Measurements from ENCODE around the gene CTSD. TPM values are rescaled to one million over a fixed set of nuclear protein-coding genes. Genes with fewer than 3 reads are reported as not detected.

The CTSD gene
- total RNA-seq, 1 donor from 2014 or later = 109 TPM

DNA sequence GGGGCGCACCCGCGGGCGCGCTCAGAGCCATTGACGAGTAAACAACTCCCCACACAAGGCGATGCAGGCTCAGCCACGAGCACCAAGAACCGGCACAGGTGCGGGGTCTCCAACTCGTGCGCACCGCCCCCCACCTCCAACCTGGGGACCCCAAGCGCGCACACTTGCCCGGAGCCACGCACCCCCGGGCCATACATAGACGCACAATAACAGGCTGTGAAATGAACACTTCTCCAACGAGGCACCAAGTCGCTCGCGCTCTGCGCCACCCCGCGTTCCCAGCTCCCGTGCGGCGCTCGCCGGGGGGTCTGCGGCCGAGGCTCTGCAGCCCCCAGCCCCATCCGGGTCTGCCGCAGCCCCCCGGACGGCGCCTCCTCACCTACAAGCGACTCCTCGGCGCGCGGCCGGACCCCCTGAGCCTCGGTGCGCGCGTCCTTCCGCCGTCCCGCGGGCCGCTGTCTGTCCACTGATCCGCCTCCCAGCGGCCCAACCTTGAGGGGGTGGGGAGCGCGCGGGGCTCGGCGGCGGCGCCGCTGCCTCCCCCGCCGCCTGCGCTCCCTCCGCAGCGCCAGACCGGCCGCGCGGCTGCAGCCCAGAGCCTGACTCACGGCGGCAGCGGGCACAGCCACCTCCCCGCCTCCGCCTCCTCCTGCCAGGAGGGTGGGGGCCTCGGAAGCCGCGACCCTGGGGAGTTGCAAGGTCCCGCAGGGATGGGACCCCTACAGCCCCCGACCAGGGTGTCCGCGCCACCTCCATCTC, 14.9 kb downstream of the CTSD start:
- Mint-ChIP-seq H3K4me1 (peaks cover 17% of the 10 kb centered on the region), H3K4me3 (peak overlapping the region; percentile 59), H3K9me3 (peaks cover 8% of the 10 kb centered on the region), H3K27ac (ENCODE audit: unreplicated experiment) (no peak overlapping the region), H3K36me3 (ENCODE audit: low read depth) (peaks cover 5% of the 10 kb centered on the region), H3K27me3 (ENCODE audit: low read depth) (peaks cover 38% of the 10 kb centered on the region)
- no peak for DNase-seq (ENCODE audit: low read depth, low spot score)
- TF ChIP-seq, protein P1, sequence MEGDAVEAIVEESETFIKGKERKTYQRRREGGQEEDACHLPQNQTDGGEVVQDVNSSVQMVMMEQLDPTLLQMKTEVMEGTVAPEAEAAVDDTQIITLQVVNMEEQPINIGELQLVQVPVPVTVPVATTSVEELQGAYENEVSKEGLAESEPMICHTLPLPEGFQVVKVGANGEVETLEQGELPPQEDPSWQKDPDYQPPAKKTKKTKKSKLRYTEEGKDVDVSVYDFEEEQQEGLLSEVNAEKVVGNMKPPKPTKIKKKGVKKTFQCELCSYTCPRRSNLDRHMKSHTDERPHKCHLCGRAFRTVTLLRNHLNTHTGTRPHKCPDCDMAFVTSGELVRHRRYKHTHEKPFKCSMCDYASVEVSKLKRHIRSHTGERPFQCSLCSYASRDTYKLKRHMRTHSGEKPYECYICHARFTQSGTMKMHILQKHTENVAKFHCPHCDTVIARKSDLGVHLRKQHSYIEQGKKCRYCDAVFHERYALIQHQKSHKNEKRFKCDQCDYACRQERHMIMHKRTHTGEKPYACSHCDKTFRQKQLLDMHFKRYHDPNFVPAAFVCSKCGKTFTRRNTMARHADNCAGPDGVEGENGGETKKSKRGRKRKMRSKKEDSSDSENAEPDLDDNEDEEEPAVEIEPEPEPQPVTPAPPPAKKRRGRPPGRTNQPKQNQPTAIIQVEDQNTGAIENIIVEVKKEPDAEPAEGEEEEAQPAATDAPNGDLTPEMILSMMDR (conservative IDR thresholded peaks at IDR 0.05) = no peak

DNA sequence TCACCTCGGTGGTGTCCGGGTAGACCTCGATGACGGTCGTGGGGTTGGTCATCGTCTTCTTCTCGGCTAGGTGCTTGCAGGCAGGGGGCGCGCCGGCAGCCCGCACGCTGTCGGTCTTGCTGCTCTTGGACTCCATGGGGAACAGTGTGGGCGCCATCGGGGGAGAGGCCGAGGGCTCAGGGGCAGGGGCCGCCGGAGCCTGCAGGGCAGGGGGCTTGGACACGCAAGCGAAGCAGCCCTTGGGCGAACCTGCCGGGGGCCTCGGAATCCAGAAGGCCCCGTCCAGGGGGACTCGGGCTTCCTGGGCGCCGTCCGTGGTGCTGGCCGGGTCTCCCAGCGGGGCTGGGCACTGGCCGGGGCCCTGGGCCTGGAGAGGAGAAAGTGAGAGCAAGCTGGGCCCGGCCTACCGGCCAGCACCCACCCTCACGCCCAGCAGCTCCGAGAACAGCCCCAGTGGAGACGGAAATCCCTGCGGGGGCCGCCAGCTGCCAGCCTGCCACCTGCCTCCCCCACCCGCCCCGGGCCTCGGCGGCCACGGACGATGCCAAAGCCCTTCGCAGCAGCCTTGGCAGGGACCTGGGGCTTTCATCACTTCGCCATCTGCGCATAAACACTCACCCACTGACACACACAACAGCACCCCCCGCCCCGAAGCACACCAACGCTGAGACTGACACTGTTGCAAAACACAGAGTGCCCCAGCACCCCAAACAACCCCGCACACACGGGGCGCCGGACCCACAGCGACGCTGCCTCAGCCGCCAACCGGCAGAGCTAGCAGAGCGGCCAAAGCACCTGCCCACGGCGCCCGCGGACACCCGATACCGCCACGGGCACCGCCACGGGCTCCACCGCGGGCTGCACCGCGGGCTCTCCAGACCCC, 15.7 kb downstream of the CTSD start:
- Mint-ChIP-seq H3K27me3 (ENCODE audit: low read depth) (peaks cover 38% of the 10 kb centered on the region), H3K27ac (ENCODE audit: unreplicated experiment) (no peak overlapping the region), H3K4me1 (peaks cover 17% of the 10 kb centered on the region), H3K9me3 (peaks cover 8% of the 10 kb centered on the region), H3K36me3 (ENCODE audit: low read depth) (peaks cover 5% of the 10 kb centered on the region), H3K4me3 (no peak overlapping the region)
- TF ChIP-seq, protein P1 (conservative IDR thresholded peaks at IDR 0.05) = no peak
- no peak for DNase-seq (ENCODE audit: low read depth, low spot score)

DNA sequence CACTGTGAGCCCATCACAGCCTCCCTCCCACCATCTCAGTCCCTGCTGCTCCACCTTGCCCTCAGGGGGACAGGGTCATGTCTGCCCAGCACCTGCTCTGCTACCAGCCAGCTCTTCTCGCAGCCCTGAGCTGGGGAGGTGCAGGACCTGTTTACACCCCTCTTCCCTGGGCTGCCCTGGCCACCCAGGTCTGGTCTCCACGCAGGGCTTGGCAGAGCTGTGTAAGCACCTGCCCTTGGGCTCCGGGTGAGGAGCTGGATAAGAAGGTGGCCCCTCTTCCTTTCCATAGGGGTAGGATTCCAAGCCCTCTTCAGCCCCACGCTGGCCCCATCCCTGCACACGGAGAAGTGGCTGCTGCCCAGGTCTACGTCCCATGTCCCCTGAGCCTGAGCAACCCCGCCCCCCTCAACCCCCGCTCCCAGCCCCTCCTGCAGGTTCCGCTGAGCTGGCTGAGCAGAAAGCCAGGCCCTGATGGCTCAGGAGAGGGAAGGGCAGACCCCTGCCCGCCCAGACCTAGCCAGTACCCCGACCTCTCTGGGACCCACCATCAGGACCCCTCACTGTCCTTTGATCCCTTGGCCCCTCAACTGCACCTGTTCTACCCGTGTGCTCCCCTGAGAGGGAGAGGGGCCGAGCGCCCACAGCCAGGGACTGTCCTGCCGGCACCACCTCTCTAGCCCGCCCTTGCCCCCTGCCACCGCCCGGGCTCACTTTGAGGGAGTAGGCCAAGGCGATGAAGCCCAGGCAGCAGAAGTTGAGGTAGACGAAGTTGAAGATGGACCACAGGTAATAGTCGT, 16.6 kb downstream of the CTSD start:
- peaks cover 38% of the 10 kb centered on the region for H3K27me3 Mint-ChIP-seq (ENCODE audit: low read depth)
- no peak for DNase-seq (ENCODE audit: low read depth, low spot score)
- no peak overlapping the region for H3K27ac Mint-ChIP-seq (ENCODE audit: unreplicated experiment)
- peaks cover 8% of the 10 kb centered on the region for H3K9me3 Mint-ChIP-seq
- no peak overlapping the region for H3K4me3 Mint-ChIP-seq
- TF ChIP-seq, protein P1 (conservative IDR thresholded peaks at IDR 0.05) = no peak
- H3K4me1 Mint-ChIP-seq = peaks cover 17% of the 10 kb centered on the region
- peaks cover 5% of the 10 kb centered on the region for H3K36me3 Mint-ChIP-seq (ENCODE audit: low read depth)

DNA sequence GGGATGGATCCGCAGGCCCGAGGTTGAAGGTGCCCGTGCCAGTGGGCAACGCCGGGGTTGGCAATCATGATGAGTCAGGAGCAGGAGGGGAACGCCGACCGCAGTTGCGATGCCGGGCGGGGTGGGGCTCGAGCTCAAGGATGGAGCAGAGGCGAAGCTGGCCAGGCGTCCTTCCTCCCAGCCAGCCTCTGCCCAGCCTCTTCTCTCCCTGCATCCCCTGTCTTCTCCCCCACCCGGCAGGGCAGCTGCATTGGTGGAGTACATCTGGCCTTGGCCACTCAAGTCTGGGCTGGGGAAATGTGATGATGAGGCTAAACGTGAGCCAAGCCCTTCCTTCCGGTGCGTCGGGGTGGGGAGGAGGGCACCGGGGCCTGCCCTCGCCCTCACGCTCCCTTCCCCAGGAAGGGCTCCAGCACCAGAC, 17.2 kb downstream of the CTSD start:
- peaks cover 5% of the 10 kb centered on the region for H3K36me3 Mint-ChIP-seq (ENCODE audit: low read depth)
- H3K4me1 Mint-ChIP-seq = peaks cover 17% of the 10 kb centered on the region
- H3K9me3 Mint-ChIP-seq = peaks cover 8% of the 10 kb centered on the region
- TF ChIP-seq, protein P1 (conservative IDR thresholded peaks at IDR 0.05) = no peak
- H3K27ac Mint-ChIP-seq (ENCODE audit: unreplicated experiment) = no peak overlapping the region
- no peak overlapping the region for H3K4me3 Mint-ChIP-seq
- peaks cover 38% of the 10 kb centered on the region for H3K27me3 Mint-ChIP-seq (ENCODE audit: low read depth)
- DNase-seq (ENCODE audit: low read depth, low spot score) = no peak

DNA sequence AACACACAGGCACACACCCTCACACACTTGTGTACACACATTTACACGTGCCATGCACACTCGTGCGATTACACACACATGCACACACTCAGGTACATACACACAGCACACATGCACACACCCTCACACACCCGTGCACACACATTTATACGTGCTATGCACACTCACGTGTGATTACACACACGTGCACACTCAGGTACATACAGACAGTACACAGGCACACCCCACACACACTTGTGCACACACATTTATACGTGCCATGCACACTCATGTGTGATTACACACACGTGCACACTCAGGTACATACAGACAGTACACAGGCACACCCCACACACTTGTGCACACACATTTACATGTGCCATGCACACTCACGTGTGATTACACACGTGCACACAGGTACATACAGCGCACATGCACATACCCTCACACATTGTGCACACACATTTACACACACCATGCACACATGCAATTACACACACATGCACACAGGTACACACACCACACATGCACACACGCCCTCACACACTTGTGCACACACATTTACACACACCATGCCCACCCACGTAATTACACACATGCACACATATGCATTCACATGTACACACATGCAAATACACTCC, 17.9 kb downstream of the CTSD start:
- Mint-ChIP-seq H3K9me3 (peaks cover 8% of the 10 kb centered on the region), H3K27me3 (ENCODE audit: low read depth) (peaks cover 38% of the 10 kb centered on the region), H3K4me1 (peaks cover 17% of the 10 kb centered on the region), H3K4me3 (no peak overlapping the region), H3K27ac (ENCODE audit: unreplicated experiment) (no peak overlapping the region), H3K36me3 (ENCODE audit: low read depth) (peaks cover 5% of the 10 kb centered on the region)
- TF ChIP-seq, protein P1 (conservative IDR thresholded peaks at IDR 0.05) = no peak
- no peak for DNase-seq (ENCODE audit: low read depth, low spot score)

All from neural crest cell (in vitro differentiated cells).